ENCODE measurements around the gene ATP2B2. TPM values are rescaled to one million over a fixed set of nuclear protein-coding genes. Genes with fewer than 3 reads are reported as not detected.

The ATP2B2 gene
- total RNA-seq, 1 donor from 2014 or later = not detected

DNA sequence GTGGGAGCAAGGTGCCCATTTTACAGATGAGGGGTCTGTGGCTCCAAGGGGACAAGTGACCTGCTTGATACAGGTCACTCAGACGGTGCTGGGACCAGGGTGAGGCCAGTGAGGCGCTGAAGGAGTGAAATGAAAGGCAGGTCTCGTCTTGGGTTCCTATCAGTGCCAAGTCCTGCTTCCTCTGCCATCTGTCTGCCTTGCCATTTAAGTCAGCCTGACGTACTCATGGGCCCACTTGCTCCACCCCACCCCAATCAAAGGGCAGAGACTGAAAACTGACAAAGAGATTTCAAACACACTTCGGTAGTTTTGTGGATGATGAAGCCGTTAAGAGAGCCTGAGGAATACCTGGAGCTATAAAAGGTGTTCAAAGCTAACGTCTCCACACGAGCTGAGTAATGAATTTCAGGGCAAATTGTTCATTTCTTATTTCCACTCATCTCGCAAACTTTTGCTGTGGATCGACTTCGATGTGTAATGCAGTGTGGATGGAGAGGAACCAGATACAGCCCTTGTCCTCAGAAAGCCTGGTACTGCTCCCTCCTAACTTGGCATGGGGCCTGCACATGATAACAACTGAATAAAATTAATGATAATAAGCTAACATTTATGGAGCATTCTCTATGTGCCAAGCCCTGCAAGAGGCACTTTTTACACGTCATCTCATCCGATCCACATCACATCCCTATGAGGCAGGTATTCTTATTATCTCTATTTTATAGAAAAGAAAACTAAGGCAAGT is 36.6 kb downstream of the ATP2B2 start:
- no peak for DNase-seq
- Histone ChIP-seq H3K9me3 (replicated peaks) (no peaks in the 10 kb centered on the region), H3K27me3 (ENCODE audit: low read depth) (peaks cover 81% of the 10 kb centered on the region), H3K27ac (replicated peaks) (no peak overlapping the region), H3K36me3 (no peaks in the 10 kb centered on the region), H3K4me1 (peaks cover 8% of the 10 kb centered on the region), H3K4me3 (no peak overlapping the region)
- TF ChIP-seq, protein P1, sequence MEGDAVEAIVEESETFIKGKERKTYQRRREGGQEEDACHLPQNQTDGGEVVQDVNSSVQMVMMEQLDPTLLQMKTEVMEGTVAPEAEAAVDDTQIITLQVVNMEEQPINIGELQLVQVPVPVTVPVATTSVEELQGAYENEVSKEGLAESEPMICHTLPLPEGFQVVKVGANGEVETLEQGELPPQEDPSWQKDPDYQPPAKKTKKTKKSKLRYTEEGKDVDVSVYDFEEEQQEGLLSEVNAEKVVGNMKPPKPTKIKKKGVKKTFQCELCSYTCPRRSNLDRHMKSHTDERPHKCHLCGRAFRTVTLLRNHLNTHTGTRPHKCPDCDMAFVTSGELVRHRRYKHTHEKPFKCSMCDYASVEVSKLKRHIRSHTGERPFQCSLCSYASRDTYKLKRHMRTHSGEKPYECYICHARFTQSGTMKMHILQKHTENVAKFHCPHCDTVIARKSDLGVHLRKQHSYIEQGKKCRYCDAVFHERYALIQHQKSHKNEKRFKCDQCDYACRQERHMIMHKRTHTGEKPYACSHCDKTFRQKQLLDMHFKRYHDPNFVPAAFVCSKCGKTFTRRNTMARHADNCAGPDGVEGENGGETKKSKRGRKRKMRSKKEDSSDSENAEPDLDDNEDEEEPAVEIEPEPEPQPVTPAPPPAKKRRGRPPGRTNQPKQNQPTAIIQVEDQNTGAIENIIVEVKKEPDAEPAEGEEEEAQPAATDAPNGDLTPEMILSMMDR (IDR thresholded peaks at IDR 0.05; ENCODE audit: borderline replicate concordance) = no peak
- intact Hi-C loops (cut with micrococcal nuclease) = no loop called here

DNA sequence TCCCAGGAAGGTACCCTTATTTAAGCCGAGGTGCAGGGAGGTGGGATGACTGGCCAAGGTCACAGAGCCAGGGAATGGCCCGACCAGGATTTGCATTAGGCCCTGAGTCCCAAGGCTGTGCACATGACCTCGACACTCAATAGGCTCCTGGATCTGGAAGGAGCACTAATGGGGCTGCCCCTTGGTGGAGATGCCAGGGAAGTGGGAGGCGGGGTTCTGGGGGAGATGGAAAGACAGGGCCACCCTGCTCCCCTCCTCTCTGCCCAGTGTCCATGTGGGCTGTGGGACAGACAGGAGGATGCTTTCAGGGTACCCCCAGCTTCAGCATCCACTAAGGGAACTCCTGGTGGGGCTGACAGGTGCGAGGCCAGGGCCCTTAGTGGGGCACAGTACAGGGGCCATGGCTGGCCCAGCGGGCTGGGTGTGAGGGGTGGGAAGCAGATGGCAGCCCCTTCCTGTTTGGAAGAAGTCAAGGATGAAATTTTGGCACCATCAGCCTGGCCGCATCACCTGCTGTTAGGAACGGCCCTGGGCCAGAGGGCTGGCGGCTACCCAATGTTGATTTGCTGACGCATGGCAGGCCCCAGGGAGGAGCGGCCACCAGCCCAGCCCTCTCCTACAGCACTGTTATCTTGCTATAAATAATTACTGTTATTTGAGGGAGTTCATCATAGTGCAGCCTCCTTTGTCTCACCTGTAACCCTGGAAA is 37.3 kb downstream of the ATP2B2 start:
- H3K27me3 ChIP-seq (ENCODE audit: low read depth) = peaks cover 85% of the 10 kb centered on the region
- DNase-seq = no peak

DNA sequence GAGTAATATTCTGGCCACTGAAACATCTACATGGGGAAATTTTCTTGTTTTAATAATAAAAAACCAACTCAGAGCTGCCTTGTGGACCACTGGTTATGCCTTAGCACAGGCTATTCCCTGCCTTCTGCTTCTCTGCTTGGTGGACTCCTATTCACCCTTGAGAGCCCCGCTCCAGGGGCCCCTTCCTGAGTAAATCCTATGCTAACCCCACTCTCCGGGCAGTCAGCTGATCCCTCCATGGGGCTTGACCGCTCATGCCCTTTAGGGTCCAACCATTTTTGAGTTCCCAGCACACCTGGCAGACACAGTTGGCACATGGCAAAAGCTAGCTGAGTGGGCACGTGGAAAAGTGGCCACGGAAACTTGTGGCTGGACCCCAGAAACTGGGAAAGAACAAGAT is 38.2 kb downstream of the ATP2B2 start:
- intact Hi-C loops (cut with micrococcal nuclease) = no loop called here
- Histone ChIP-seq H3K27ac (replicated peaks) (no peak overlapping the region), H3K4me3 (no peak overlapping the region), H3K36me3 (no peaks in the 10 kb centered on the region), H3K9me3 (replicated peaks) (no peaks in the 10 kb centered on the region), H3K4me1 (peaks cover 8% of the 10 kb centered on the region), H3K27me3 (ENCODE audit: low read depth) (peaks cover 80% of the 10 kb centered on the region)
- DNase-seq = no peak
- TF ChIP-seq, protein P1 (IDR thresholded peaks at IDR 0.05; ENCODE audit: borderline replicate concordance) = no peak

More for the DNA sequence above, 37.3 kb downstream of the ATP2B2 start:
- Histone ChIP-seq H3K9me3 (replicated peaks) (no peaks in the 10 kb centered on the region), H3K4me1 (peaks cover 8% of the 10 kb centered on the region), H3K4me3 (no peak overlapping the region), H3K36me3 (no peaks in the 10 kb centered on the region), H3K27ac (replicated peaks) (no peak overlapping the region)
- intact Hi-C loops (cut with micrococcal nuclease) = no loop called here
- TF ChIP-seq, protein P1 (IDR thresholded peaks at IDR 0.05; ENCODE audit: borderline replicate concordance) = no peak

DNA sequence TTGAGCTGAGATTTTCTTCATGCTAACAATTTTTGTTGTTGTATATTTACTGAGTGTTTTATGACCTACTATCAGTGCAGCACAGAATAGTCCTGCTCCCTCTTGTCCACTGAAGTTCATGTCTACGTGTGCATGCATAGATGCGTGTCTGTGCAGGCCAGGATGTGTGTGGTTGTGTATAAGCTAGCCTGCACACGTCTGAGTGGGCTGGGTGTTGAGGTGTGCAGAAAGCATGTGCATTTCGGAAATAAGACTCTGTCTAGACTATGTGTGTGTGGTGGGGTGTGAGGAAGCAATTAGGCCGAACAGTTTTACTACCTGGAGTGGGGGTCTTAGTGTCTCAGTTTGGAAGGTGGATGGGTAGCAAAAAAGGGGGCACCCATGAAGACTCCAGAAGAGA is 39.2 kb downstream of the ATP2B2 start:
- Histone ChIP-seq H3K4me1 (peaks cover 8% of the 10 kb centered on the region), H3K36me3 (no peaks in the 10 kb centered on the region), H3K27me3 (ENCODE audit: low read depth) (peaks cover 75% of the 10 kb centered on the region), H3K9me3 (replicated peaks) (no peaks in the 10 kb centered on the region), H3K4me3 (no peak overlapping the region), H3K27ac (replicated peaks) (no peak overlapping the region)
- TF ChIP-seq, protein P1 (IDR thresholded peaks at IDR 0.05; ENCODE audit: borderline replicate concordance) = no peak
- intact Hi-C loops (cut with micrococcal nuclease) = no loop called here
- no peak for DNase-seq

DNA sequence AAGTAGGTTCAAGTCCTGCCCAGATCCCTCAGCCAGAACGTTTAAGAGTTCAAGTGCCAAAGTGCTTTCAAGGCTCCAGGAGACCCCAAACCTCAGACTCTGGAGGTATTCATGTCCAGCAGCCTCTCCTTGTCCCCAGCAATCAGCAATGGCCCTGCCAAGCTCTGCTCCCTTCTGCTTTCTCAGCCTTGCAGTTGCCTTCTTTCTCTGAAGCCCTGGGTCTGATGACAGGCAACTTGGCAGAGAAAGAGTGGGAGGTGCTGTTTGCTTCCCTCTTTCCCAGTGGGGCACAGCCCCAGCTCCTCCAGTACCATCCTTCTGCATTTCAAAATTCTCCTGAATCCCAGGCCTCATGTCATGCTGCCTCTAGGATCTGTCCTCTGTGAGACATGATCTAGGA is 40.2 kb downstream of the ATP2B2 start:
- Histone ChIP-seq H3K4me3 (no peak overlapping the region), H3K27ac (replicated peaks) (no peak overlapping the region), H3K4me1 (peaks cover 8% of the 10 kb centered on the region), H3K9me3 (replicated peaks) (no peaks in the 10 kb centered on the region), H3K27me3 (ENCODE audit: low read depth) (peaks cover 65% of the 10 kb centered on the region), H3K36me3 (no peaks in the 10 kb centered on the region)
- intact Hi-C loops (cut with micrococcal nuclease) = no loop called here
- no peak for DNase-seq
- TF ChIP-seq, protein P1 (IDR thresholded peaks at IDR 0.05; ENCODE audit: borderline replicate concordance) = no peak
